ENCODE measurements around the gene TGFB3.

- TF ChIP-seq POLR2A (IDR thresholded peaks at IDR 0.05; ENCODE audit: low read depth) (no peak), EP300 (IDR thresholded peaks at IDR 0.05) (no peak)
Measured at GRCh38 chr14:75983019-75983358, 1.2 kb upstream of the TGFB3 start.
